ENCODE data around the gene CCDC57.

DNA sequence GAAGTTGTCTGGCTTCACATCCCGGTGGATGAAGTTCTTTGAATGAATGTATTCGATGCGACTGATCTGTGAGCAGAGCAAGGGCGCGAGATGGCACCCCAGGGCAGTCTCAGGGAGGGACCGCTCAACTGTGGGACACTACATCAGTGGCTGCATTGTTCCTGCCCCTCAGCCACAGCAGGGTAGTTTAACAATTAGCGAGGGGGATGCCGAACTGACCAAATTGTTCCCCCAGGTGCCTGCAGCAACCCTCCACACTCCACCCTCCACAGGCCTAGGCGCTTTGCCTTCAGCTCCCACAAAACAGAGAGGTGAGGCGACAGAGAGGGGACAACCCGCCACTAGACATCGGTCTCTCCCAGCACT, 40.5 kb upstream of the CCDC57 start:
- no peak for TF ChIP-seq EZH2 (IDR thresholded peaks at IDR 0.05; ENCODE audit: low read depth)
- TF ChIP-seq, protein P1, sequence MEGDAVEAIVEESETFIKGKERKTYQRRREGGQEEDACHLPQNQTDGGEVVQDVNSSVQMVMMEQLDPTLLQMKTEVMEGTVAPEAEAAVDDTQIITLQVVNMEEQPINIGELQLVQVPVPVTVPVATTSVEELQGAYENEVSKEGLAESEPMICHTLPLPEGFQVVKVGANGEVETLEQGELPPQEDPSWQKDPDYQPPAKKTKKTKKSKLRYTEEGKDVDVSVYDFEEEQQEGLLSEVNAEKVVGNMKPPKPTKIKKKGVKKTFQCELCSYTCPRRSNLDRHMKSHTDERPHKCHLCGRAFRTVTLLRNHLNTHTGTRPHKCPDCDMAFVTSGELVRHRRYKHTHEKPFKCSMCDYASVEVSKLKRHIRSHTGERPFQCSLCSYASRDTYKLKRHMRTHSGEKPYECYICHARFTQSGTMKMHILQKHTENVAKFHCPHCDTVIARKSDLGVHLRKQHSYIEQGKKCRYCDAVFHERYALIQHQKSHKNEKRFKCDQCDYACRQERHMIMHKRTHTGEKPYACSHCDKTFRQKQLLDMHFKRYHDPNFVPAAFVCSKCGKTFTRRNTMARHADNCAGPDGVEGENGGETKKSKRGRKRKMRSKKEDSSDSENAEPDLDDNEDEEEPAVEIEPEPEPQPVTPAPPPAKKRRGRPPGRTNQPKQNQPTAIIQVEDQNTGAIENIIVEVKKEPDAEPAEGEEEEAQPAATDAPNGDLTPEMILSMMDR (conservative IDR thresholded peaks at IDR 0.05) = no peak

Measured in PC-9 (cell line).